Measurements from ENCODE around the gene TOP1.

DNA sequence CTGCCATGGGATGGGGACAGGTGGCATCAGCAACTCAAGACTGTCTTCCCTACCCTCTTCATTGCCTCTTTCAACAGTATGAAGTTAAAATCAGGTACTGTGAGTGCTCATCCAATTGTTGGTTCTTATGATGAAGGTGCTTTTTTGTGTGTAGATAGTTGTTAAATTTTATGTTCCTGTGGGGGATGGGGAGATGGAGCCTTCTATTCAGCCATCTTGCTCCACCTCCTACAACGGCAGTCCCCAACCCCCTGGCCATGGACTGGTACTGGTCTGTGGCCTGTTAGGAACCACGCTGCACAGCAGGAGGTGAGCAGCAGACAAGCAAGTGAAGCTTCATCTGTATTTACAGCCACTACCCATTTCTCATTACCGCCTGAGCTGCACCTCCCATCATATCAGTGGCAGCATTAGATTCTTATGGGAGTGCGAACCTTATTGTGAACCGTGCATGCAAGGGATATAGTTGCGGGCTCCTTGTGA is 47.8 kb upstream of the TOP1 start:
- TF ChIP-seq POLR2A (IDR thresholded peaks at IDR 0.05): no peak
- TF ChIP-seq, protein P1, sequence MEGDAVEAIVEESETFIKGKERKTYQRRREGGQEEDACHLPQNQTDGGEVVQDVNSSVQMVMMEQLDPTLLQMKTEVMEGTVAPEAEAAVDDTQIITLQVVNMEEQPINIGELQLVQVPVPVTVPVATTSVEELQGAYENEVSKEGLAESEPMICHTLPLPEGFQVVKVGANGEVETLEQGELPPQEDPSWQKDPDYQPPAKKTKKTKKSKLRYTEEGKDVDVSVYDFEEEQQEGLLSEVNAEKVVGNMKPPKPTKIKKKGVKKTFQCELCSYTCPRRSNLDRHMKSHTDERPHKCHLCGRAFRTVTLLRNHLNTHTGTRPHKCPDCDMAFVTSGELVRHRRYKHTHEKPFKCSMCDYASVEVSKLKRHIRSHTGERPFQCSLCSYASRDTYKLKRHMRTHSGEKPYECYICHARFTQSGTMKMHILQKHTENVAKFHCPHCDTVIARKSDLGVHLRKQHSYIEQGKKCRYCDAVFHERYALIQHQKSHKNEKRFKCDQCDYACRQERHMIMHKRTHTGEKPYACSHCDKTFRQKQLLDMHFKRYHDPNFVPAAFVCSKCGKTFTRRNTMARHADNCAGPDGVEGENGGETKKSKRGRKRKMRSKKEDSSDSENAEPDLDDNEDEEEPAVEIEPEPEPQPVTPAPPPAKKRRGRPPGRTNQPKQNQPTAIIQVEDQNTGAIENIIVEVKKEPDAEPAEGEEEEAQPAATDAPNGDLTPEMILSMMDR (IDR thresholded peaks at IDR 0.05): no peak

All from vagina (tissue), 2 donors.